ENCODE results near the gene FUZ.

FUZ gene

GRCh38 chr19:49776371-49776764, 36.7 kb downstream of the FUZ start:
- DNase-seq (ENCODE audit: low read depth), result no peak

- DNase-seq (ENCODE audit: low read depth), result no peak
Measured at GRCh38 chr19:49775742-49776370, 37.2 kb downstream of the FUZ start.

- no peak for DNase-seq (ENCODE audit: low read depth)
Measured at GRCh38 chr19:49774969-49775368, 38.1 kb downstream of the FUZ start.

- no peak for DNase-seq (ENCODE audit: low read depth)
Measured at GRCh38 chr19:49773663-49774350, 39.3 kb downstream of the FUZ start.

- DNase-seq (ENCODE audit: low read depth), result no peak
Measured at GRCh38 chr19:49772850-49773432, 40.2 kb downstream of the FUZ start.

GRCh38 chr19:49771674-49772139, 41.4 kb downstream of the FUZ start:
- no peak for DNase-seq (ENCODE audit: low read depth)

GRCh38 chr19:49770529-49770928, 42.6 kb downstream of the FUZ start:
- DNase-seq (ENCODE audit: low read depth), result no peak

- DNase-seq (ENCODE audit: low read depth), result no peak
Measured at GRCh38 chr19:49767967-49768581, 45.0 kb downstream of the FUZ start.

- DNase-seq (ENCODE audit: low read depth), result no peak
Measured at GRCh38 chr19:49767381-49767780, 45.7 kb downstream of the FUZ start.

- DNase-seq (ENCODE audit: low read depth), result no peak
Measured at GRCh38 chr19:49766930-49767299, 46.2 kb downstream of the FUZ start, which contains the start of gene AP2A1. TSS of gene AP2A1 (plus strand) at chr19:49767001. CDS start at chr19:49767134, 133 bp downstream.

GRCh38 chr19:49766007-49766929, 46.8 kb downstream of the FUZ start:
- peak; percentile 100 for DNase-seq (ENCODE audit: low read depth)

GRCh38 chr19:49764341-49764740, 48.8 kb downstream of the FUZ start:
- DNase-seq (ENCODE audit: low read depth), result no peak

- no peak for DNase-seq (ENCODE audit: low read depth)
Measured at GRCh38 chr19:49763230-49763629, 49.9 kb downstream of the FUZ start, which contains the start of gene TSKS. TSS of gene TSKS (minus strand) at chr19:49763306. CDS start at chr19:49763247, 59 bp downstream.

- no peak for DNase-seq (ENCODE audit: low read depth)
Measured at GRCh38 chr19:49761625-49762311, 51.3 kb downstream of the FUZ start.

GRCh38 chr19:49761249-49761624, 51.9 kb downstream of the FUZ start:
- DNase-seq (ENCODE audit: low read depth), result no peak

- no peak for DNase-seq (ENCODE audit: low read depth)
Measured at GRCh38 chr19:49758292-49758691, 54.8 kb downstream of the FUZ start.
